Measurements from ENCODE around the gene EXOC2. TPM values are rescaled to one million over a fixed set of nuclear protein-coding genes. Genes with fewer than 3 reads are reported as not detected.
"Not testable (repeated sequence)": the region's sequence is repeated elsewhere in the genome, so short reads cannot be mapped to it uniquely, and the experiment has no call there.

EXOC2 gene
- total RNA-seq, 1 experiment from 2014 or later, result 67.3 TPM

GRCh38 chr6:617456-618100 is 75.4 kb downstream of the EXOC2 start:
- in situ Hi-C loops (cut with HindIII; ENCODE audit: low pct_unique_long_range_greater_than_20kb, low sequenced_read_pairs), result no loop called here
- DNase-seq (ENCODE audit: low read depth, low spot score), result peak; percentile 19

- no peak for DNase-seq (ENCODE audit: low read depth, low spot score)
- in situ Hi-C loops (cut with HindIII; ENCODE audit: low pct_unique_long_range_greater_than_20kb, low sequenced_read_pairs), result no loop called here
Observed at GRCh38 chr6:613981-614380, 79.0 kb downstream of the EXOC2 start.

- in situ Hi-C loops (cut with HindIII; ENCODE audit: low pct_unique_long_range_greater_than_20kb, low sequenced_read_pairs), result no loop called here
- no peak for DNase-seq (ENCODE audit: low read depth, low spot score)
Observed at GRCh38 chr6:611928-612327, 81.0 kb downstream of the EXOC2 start.

- in situ Hi-C loops (cut with HindIII; ENCODE audit: low pct_unique_long_range_greater_than_20kb, low sequenced_read_pairs), result no loop called here
- no peak for DNase-seq (ENCODE audit: low read depth, low spot score)
Observed at GRCh38 chr6:610882-611281, 82.1 kb downstream of the EXOC2 start.

GRCh38 chr6:609905-610304 is 83.0 kb downstream of the EXOC2 start:
- no peak for DNase-seq (ENCODE audit: low read depth, low spot score)
- in situ Hi-C loops (cut with HindIII; ENCODE audit: low pct_unique_long_range_greater_than_20kb, low sequenced_read_pairs), result no loop called here

GRCh38 chr6:606829-607379 is 86.0 kb downstream of the EXOC2 start:
- in situ Hi-C loops (cut with HindIII; ENCODE audit: low pct_unique_long_range_greater_than_20kb, low sequenced_read_pairs), result no loop called here

GRCh38 chr6:605895-606294 is 87.0 kb downstream of the EXOC2 start:
- DNase-seq (ENCODE audit: low read depth, low spot score); in situ Hi-C loops (cut with HindIII; ENCODE audit: low pct_unique_long_range_greater_than_20kb, low sequenced_read_pairs): not testable (repeated sequence)

More at GRCh38 chr6:606829-607379, 86.0 kb downstream of the EXOC2 start:
- DNase-seq (ENCODE audit: low read depth, low spot score), result no peak

GRCh38 chr6:604579-604978 is 88.4 kb downstream of the EXOC2 start:
- DNase-seq (ENCODE audit: low read depth, low spot score), result no peak
- in situ Hi-C loops (cut with HindIII; ENCODE audit: low pct_unique_long_range_greater_than_20kb, low sequenced_read_pairs), result no loop called here

- in situ Hi-C loops (cut with HindIII; ENCODE audit: low pct_unique_long_range_greater_than_20kb, low sequenced_read_pairs), result no loop called here
- no peak for DNase-seq (ENCODE audit: low read depth, low spot score)
Observed at GRCh38 chr6:603265-603664, 89.7 kb downstream of the EXOC2 start.

- in situ Hi-C loops (cut with HindIII; ENCODE audit: low pct_unique_long_range_greater_than_20kb, low sequenced_read_pairs), result no loop called here
- no peak for DNase-seq (ENCODE audit: low read depth, low spot score)
Observed at GRCh38 chr6:599576-600448, 93.1 kb downstream of the EXOC2 start.

GRCh38 chr6:593907-594212 is 99.1 kb downstream of the EXOC2 start:
- in situ Hi-C loops (cut with HindIII; ENCODE audit: low pct_unique_long_range_greater_than_20kb, low sequenced_read_pairs), result no loop called here

GRCh38 chr6:593139-593906 is 99.6 kb downstream of the EXOC2 start:
- in situ Hi-C loops (cut with HindIII; ENCODE audit: low pct_unique_long_range_greater_than_20kb, low sequenced_read_pairs), result no loop called here
- peak; percentile 83 for DNase-seq (ENCODE audit: low read depth, low spot score)

More at GRCh38 chr6:593907-594212, 99.1 kb downstream of the EXOC2 start:
- no peak for DNase-seq (ENCODE audit: low read depth, low spot score)

- in situ Hi-C loops (cut with HindIII; ENCODE audit: low pct_unique_long_range_greater_than_20kb, low sequenced_read_pairs), result no loop called here
- no peak for DNase-seq (ENCODE audit: low read depth, low spot score)
Observed at GRCh38 chr6:589090-589489, 103.8 kb downstream of the EXOC2 start.

GRCh38 chr6:586553-586952 is 106.4 kb downstream of the EXOC2 start:
- in situ Hi-C loops (cut with HindIII; ENCODE audit: low pct_unique_long_range_greater_than_20kb, low sequenced_read_pairs), result no loop called here
- no peak for DNase-seq (ENCODE audit: low read depth, low spot score)

GRCh38 chr6:583635-584034 is 109.3 kb downstream of the EXOC2 start:
- in situ Hi-C loops (cut with HindIII; ENCODE audit: low pct_unique_long_range_greater_than_20kb, low sequenced_read_pairs), result no loop called here
- DNase-seq (ENCODE audit: low read depth, low spot score), result no peak

- in situ Hi-C loops (cut with HindIII; ENCODE audit: low pct_unique_long_range_greater_than_20kb, low sequenced_read_pairs), result no loop called here
- no peak for DNase-seq (ENCODE audit: low read depth, low spot score)
Observed at GRCh38 chr6:583116-583515, 109.8 kb downstream of the EXOC2 start.

- DNase-seq (ENCODE audit: low read depth, low spot score), result no peak
- in situ Hi-C loops (cut with HindIII; ENCODE audit: low pct_unique_long_range_greater_than_20kb, low sequenced_read_pairs), result no loop called here
Observed at GRCh38 chr6:582370-582769, 110.6 kb downstream of the EXOC2 start.

GRCh38 chr6:579339-579738 is 113.6 kb downstream of the EXOC2 start:
- in situ Hi-C loops (cut with HindIII; ENCODE audit: low pct_unique_long_range_greater_than_20kb, low sequenced_read_pairs), result no loop called here
- peak; percentile 84 for DNase-seq (ENCODE audit: low read depth, low spot score)
